Amniotic epithelial cell (primary cell): ENCODE results near the gene GRM7.

Source experiments
- DNase-seq: peaks from one replicate; pipeline ENCODE4 v3.0.0-alpha.2; 2010; ENCODE audit warnings: low read depth

Gene GRM7

DNA sequence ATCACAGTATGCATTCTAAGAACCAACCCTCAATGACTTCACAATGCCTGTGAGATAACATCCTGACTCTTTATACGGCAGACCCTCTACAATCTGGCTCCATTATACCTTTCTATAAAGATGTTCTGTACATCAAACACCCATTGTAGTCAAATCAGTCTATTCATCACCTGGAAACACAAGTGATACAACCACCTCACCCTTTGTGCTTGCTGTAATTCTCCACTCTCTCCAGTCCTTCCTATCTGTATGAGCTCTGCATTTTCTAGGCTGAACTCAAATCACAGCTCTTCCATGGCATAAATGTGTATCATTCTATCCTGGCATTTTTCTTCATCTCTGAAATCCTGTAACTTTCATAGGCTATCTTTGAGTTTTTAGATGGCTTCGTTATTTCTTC is 539.4 kb downstream of the GRM7 start:
- no peak for DNase-seq

DNA sequence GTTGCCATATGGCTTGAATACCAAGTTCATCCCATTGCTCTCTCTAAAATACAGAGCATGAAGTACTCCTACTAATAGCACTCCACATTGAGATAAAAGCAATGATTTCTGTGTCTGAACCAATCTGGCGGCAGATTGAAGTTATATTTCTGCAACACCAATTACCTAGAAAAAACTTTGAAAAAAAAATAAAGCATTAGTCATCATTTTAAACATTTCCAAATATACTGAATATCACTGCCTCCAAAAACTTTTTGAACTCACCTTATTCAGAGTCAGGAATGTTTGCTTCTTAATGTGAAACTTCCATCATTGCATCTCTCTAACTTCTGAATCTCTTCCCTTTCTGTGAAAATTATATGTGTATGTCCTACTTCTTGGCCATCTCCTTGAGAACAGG is 540.5 kb downstream of the GRM7 start:
- no peak for DNase-seq

DNA sequence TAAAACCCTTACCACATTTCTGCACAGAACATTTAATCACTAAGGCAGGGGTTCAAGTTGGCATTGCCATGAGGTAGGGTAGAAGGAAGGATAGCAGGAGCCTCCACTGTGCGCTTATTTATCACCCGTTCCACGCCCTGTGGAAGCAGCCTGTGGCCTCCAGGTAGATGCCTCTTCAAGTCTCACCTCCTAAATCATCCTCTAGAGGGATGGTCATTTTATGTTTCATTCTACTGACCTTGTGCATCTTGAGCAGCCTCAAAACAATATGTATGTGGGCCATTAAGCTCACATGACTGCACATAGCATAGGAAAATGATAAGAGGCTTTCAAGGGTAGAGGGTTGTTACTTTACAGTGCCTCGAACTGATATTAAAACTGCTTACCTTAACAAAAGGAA is 546.2 kb downstream of the GRM7 start:
- DNase-seq = no peak

DNA sequence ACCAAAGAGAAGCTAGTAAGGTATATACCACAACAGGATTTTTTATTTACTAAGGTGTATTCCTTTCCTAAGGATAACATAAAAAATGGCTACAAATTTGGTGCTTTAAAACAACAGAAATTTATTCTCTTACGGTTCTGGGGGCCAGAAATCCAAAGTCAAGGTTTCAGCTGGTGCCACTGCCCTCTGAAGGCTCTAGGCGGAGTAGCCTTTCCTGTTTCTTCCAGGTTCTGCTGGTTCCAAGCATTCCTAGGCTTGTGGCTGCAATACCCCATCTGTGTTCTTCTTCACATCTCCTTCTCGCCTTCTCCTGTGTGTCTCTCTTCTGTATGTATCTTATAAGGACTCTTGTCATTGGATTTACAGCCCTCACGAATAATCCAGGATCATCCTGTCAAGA is 549.9 kb downstream of the GRM7 start:
- DNase-seq = no peak

DNA sequence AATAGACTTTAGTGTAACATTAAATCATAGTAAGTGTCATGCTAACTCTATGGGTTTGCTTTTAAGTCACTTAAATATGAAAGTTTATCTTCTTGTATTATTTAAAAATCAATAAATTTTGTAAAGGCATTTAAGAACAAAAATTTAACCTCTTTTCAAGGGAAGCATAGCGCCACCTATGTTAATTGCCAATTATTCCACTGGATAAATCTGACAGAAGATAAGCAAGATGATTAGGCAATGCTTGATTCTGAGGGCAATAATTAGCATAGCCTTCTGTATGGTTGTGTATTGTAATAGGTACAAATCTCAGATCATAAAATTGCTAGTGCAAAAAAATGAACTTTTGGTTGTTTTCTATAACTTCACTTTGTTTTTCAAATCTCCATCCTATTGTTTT is 560.1 kb downstream of the GRM7 start:
- no peak for DNase-seq

DNA sequence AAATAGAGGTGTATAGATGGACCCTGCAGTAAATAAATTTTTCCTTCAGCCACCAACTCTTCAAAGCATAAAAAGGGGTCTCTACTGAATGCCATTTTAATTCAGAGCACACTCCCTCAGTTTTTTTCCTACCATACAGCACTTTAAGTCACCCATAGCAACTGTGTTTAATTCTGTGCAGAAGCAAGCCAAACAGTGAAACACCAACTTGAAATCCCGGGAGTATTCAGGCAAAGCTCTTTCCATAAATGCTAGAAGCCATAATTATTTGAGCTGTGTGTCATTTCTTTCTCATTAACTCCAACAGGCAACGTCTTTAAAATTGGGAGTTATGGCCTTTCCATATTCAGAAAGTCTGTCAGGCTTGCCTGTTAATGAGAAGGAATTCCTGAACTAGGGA is 562.1 kb downstream of the GRM7 start:
- no peak for DNase-seq

DNA sequence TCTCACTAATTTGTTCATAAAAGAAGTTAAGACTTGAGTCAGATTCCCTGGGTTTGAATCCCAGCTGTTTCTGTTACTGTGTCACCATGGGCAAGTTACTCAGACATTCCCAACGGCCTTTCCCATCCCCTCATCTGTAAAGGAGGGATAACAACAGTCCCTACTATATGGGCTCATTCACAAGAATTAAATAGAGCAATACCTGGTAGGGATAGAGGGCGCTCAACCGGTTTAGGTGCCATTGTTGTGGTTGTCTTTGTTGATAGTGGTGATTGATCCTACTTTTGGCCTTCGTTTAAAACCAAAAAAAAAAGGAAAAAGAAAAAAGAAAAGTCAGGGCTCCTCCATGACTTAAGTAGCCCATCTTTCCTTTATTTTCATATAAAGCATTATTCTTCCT is 563.1 kb downstream of the GRM7 start:
- no peak for DNase-seq

DNA sequence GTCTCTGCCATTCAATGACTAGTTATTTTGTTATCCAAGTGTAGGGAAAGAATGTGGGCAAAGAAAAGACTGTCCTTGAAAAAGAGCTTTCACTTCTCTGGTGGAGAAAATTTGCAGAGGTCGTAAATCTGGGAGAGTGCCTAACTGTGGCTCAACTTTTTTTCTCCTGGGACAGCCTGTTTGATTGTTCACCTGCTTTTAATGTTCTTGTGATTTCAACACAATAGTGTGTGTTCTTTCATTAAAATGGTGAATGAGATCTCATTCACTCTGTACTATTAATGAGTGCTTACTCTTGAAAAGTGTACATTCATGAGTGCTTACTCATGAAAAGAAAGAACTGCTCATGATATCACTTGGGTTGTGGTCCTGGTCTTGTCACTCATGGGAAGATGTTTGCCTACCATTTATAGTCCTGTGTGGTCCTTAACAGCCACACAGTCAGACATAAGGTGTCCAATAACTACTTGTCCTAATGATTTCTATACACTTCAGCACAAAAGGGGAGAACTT is 567.3 kb downstream of the GRM7 start:
- DNase-seq = no peak

DNA sequence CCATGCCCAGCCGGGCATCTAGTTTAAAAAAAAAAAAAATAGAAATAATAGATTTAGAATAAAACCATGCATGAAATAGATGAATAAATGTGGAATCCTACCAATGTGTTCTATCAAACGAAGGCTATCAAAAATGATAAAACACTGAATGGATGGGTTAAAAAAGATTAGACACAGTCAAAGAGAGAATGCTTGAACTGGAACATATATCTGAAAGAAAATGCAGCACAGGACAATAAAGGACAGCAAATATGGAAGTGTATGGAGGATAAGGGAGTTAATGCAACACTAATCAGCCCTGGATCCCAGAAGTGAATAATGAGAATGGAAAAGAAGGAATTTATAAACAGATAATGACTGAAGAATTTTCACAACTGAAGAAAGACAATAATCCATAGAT is 571.7 kb downstream of the GRM7 start:
- DNase-seq = no peak

DNA sequence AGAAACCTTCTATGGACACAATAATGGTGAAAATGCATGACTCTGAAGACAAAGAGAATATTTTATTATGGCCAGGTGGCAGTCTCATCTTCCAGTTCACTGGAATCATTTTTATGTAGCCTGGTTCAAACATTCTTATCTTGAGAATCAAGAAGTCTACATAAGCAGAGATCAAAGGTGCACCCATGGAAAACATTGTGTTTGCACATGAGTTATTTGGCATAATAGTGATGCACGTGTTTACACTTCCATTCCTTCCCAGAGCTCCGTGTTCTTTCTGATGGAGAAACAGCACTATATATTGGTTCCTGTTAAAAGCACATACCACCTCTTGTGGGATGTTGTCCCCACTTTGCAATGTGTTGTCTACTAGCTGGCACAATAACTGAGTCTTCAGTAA is 572.2 kb downstream of the GRM7 start:
- DNase-seq = no peak

DNA sequence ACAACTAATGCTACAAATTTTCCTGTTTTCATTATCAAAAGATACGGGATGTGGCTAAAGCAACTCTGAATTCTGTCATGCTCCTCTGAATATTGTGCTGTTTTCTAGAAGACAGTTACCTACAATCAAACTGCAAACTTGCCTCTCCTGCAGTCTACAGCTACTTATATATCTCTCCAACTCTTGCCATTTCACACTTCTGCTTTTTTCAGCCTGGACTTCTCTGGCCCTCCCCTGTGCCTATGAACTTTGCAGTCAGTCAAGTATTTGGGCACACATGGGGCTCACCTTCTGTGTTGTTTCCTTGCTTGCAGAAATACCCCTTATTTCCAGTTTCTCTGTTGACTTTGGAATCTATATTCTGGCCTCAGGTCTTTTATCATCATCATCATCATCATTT is 575.6 kb downstream of the GRM7 start:
- DNase-seq = no peak

DNA sequence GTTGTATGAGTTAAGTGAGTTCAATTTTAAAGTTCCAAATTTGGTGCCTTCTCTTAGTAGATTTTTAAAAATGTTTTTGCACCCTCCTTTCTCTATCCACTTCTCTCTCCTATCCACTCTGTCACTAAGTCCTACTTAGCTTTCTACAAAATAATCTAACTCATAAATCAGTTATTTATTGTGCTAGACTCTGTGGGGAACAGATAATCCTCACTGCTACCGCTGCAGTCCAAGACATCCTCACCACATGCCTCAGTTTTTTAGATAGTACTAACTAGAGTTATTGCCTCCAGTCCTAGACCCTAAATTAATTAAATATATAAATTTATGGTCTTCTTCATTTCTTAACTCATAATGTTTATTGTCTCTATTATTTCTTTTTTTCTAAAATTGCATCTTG is 576.3 kb downstream of the GRM7 start:
- no peak for DNase-seq

DNA sequence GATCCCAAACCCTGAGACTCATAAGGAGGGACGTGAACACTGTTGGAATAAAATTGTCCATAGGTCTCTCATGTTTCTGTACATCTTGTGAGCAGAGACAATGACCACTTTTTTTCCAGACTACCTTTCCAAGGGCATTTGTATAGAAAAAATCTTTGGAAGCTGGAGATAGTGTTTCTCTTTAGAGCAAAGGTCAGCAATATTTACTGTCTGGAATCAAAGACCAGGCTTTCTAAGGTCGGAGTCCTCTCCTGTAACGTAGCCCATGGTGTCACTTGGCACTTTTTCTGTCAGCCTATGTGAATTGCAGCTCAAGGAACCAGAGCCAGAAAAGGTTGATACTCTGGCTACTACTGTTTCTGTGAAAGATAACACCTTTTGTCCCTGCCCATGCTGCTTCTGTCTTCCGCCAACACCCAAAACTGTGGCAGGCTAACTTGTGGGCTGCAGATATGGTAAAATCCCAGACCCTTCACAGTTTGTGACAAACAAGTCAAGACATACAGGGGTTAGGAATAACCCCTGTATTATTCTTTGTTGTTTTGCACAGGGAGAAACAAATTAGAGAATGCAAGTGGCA is 578.3 kb downstream of the GRM7 start:
- no peak for DNase-seq

DNA sequence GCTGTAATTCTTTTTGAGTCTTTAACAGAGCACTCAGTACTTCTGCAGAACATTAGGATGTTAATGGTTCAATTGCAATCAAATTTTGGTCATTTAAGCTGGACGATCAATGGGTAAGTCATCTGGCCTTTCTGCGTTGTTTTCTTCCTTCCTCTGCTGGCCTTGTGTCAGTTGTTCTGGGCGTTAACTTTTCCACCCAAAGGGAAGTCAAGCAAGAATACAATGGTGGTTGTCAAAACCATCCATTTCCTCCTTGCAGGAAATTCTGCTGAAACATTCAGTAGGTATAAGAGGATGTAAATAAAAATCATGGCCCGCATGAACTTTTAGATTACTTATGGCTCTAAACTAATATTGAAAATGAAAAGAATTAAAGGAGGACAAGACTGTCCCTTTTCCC is 584.0 kb downstream of the GRM7 start:
- no peak for DNase-seq

DNA sequence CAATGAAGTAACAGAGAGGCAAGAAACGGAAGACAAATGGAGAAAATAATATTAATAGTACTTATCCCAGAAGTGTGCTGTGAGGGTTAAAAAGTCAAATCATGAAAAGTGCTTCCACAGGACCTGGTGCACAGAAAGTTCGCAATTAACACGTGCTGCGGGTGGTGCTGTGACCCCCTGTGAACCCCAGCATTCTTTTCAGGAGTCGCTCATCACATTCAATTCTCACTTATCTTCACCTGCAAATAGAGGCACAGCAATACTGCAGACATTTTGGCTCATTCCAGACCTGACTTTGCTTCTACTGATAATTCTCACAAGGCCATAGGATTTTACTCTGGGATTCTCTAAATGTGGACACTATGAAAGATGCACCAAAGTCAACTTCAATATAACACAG is 584.4 kb downstream of the GRM7 start:
- no peak for DNase-seq

DNA sequence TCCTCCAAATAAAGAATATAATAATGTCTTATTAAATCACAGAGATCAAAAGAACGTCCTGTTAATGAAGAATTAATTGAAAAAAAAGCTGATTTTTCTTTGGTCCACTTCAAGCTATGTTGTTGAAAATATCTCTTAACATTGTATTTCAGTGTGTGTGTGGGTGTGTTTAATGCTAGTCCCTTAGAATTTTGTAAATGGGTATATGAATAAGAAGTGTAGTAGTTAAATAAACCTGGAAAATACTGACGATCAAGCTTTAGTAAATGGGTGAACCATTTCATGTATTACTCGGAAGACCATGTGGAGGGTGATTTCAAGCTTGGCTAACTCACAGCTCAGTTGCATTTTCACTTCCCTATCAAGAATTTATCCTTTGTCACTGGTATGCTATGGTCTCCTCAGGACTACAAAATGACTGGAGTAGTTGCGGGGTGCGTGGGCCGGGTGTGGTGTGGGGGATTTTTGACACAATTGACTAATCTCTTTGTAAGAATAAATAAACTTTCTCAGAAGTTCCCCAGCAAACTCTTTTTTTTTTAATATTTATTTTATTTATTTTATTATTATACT is 586.4 kb downstream of the GRM7 start:
- no peak for DNase-seq

DNA sequence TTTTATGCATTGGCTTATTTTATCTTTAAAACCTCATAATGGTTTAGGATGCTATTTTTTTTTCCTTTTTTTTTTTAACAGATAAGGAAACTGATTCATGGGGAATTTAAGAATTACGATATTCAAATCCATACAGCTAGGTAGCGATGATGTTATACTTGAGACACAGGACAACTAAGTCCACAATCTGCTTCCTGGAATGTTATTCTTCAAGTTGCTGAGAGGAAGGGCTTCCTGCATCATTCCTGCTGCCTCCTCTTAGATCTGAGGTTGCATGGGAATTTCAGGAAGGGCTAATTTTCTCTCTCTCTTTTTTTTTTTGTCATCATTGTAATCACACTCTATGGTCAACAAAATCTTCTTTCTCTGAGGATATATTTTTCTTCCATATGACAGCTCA is 595.5 kb downstream of the GRM7 start:
- no peak for DNase-seq

DNA sequence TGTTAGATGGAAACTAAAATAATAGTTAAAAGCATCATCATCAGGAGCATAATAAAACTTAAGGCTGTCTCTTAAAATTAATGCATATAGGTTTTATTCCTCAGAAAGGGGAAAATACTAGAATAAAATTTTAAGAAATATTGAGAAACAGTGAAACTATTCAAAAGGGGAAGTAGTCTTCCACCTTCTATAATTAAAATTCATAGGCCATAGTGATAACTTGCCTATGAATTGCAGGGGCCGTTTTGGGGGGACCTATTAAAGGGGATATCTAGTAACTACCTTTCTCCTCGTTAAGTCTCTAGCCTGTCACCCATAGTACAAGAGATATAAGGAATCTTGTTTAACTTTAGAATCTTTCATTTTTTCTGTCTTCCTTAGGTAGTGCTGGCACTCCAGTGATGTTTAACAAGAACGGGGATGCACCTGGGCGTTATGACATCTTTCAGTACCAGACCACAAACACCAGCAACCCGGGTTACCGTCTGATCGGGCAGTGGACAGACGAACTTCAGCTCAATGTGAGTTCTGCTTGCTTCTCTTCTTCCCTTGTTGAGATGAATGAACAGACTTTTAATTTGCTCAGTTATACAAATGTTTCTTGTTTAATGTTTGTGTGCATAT is 600.4 kb downstream of the GRM7 start:
- no peak for DNase-seq

DNA sequence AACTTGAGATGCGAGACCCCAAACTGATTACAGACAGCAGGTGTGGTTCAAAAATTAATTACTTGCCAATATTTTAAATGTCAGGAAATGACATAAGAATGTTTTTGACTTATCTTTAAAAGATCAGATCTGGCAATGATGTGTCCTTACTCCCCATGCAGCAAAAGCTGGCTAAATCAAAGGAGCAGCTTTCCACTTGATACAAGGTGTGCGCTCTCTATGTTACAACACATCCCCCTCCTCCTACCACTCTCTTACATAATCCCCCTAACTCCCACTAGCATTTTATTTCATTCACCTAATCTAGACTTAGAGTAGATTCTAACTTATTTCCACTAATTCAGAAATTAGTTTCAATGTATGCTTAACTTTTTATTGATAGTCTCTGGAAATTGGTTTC is 609.0 kb downstream of the GRM7 start:
- DNase-seq = no peak

DNA sequence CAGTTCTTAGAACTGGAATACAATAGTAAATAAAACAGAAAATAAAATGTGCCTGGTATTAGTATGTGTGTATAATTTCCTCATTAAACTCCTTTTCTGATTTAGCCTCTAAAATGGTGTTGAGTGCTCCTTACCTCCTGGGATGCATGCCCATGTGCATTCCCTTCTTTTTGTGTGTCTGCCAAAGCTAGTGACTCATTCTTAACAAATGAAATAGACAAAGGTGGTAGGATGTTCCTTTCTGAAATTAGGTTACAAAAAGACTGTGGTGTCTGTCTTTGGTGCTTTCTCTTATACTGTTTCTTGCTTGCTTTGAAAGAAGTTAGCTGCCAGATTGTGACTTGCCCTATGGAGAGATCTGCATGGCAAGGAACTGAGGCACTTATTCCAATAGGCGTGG is 623.7 kb downstream of the GRM7 start:
- DNase-seq = no peak

DNA sequence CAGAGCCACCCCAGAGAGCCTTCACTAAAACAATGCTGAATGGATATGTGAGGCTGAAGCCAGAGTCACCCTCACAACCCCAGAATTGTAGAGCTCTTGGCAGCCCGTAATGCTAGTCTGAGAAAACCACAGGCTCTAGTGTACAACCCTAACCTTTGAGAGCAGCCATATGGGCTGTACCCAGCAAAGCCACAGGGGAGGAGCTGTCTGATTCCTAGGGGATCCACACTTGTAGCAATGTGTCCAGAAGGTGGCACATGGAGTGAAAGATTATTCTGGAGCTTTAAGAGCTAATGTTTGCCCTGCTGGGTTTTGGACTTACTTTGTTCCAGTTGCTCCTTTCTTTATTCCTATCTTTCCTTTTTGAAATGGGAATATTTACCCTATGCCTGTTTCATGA is 626.8 kb downstream of the GRM7 start:
- DNase-seq = no peak

DNA sequence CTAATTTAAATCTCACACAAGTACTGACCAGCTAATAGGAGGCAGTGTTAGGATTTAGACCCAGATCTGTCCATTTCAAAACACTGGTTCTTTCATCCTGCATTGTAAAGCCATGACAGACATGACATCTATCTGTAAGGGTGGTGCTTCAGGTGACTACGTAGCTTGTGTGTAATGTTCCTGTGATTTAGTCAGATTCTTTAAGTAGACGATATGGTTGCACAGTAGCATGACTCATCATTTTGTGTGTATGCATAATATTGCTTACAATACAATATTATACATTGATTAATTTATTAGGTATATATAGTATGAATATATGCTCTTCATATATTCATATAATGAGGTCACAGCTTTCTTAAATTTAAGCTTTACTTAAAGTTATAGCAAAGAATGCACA is 628.5 kb downstream of the GRM7 start:
- no peak for DNase-seq

DNA sequence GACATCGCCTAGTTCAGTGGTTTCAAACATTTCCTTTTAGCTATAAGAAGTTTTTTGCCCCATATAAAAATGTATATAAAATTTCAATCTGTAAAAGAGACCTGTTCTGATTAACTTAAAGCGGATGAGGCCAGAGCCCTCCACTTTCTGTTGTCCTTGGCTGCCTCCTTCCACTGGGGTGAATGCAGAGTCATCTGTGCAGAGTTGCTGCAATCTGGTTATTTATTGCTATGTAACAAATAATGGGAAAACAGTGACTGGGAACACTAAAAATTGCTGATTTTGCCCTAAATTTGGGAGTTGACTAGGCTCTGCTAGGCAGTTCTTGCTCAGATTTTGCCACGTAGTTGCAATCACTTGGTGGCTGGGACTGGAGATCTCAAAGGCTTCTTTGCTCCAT is 637.8 kb downstream of the GRM7 start:
- no peak for DNase-seq

DNA sequence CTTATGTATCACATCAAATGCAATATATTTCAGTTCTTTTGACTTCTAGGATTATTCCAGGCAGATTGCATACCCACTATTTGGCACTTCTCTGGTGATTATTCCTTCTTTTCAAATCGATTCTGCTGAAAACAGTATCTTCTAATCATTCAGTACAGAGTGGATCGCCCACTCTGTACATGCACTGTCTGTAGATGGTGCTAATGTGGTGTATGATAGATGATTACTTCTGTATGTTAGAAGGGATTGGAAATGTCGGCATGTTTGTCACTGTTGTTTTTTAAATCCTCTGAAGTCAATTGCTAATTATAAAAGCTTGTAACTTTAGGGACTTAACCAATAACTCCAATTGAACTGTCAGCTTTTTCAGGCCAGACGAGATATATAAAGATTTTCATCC is 642.5 kb downstream of the GRM7 start:
- DNase-seq = no peak
